ENCODE measurements around the gene ZC3H18. TPM values are rescaled to one million over a fixed set of nuclear protein-coding genes. Genes with fewer than 3 reads are reported as not detected.

Gene ZC3H18
- total and polyA plus RNA-seq, 8 donors: 15.5 to 312 (median 19.0) TPM

GRCh38 chr16:88581033-88581432 is 10.8 kb downstream of the ZC3H18 start:
- DNase-seq: no peak
- H3K4me3 ChIP-seq: no peak overlapping the region
- peaks cover 27 to 85% (median 81%) of the 10 kb centered on the region in 4 donors for H3K36me3 ChIP-seq
- TF ChIP-seq CTCF (IDR thresholded peaks at IDR 0.05) (no peak), POLR2AphosphoS5 (IDR thresholded peaks at IDR 0.05) (no peak), POLR2A (IDR thresholded peaks at IDR 0.05) (no peak), EP300 (IDR thresholded peaks at IDR 0.05) (no peak)
- no peaks in the 10 kb centered on the region for H3K9me3 ChIP-seq
- intact Hi-C loops (cut with DNase I; ENCODE audit: low total_unique reads): no loop called here
- H3K27me3 ChIP-seq: no peaks in the 10 kb centered on the region
- H3K27ac ChIP-seq: no peak overlapping the region
- WGBS, 5 donors: 81 to 92% (median 91%) methylated on average over 4 of the region's 4 CpGs
- peaks cover 0 to 25% (median 2%) of the 10 kb centered on the region in 4 donors for H3K4me1 ChIP-seq

GRCh38 chr16:88582912-88583575 is 12.8 kb downstream of the ZC3H18 start:
- no peak for DNase-seq
- 80 to 88% (median 87%) methylated on average over 14 of the region's 14 CpGs for WGBS, 5 donors
- Histone ChIP-seq H3K4me3 (no peak overlapping the region), H3K4me1 (peaks cover 0 to 25% (median 2%) of the 10 kb centered on the region in 4 donors), H3K36me3 (peaks cover 32 to 85% (median 81%) of the 10 kb centered on the region in 4 donors), H3K27me3 (no peaks in the 10 kb centered on the region), H3K27ac (no peak overlapping the region), H3K9me3 (no peaks in the 10 kb centered on the region)
- TF ChIP-seq POLR2AphosphoS5 (IDR thresholded peaks at IDR 0.05): no peak
- no peak for TF ChIP-seq EP300 (IDR thresholded peaks at IDR 0.05)
- TF ChIP-seq POLR2A (IDR thresholded peaks at IDR 0.05): no peak
- no peak for TF ChIP-seq CTCF (IDR thresholded peaks at IDR 0.05)
- intact Hi-C loops (cut with DNase I; ENCODE audit: low total_unique reads): no loop called here

- H3K4me3 ChIP-seq: no peak overlapping the region
- no peak overlapping the region for H3K27ac ChIP-seq
- intact Hi-C loops (cut with DNase I; ENCODE audit: low total_unique reads): no loop called here
- H3K27me3 ChIP-seq: no peaks in the 10 kb centered on the region
- H3K36me3 ChIP-seq: peaks cover 32 to 85% (median 81%) of the 10 kb centered on the region in 4 donors
- DNase-seq: no peak
- H3K4me1 ChIP-seq: peaks cover 0 to 16% (median 1%) of the 10 kb centered on the region in 4 donors
- WGBS, 5 donors: 77 to 85% (median 83%) methylated on average over 6 of the region's 6 CpGs
- no peaks in the 10 kb centered on the region for H3K9me3 ChIP-seq
- TF ChIP-seq EP300 (IDR thresholded peaks at IDR 0.05) (no peak), POLR2AphosphoS5 (IDR thresholded peaks at IDR 0.05) (no peak), POLR2A (IDR thresholded peaks at IDR 0.05) (no peak), CTCF (IDR thresholded peaks at IDR 0.05) (no peak)
Observed at GRCh38 chr16:88584676-88585075, 14.5 kb downstream of the ZC3H18 start.

- peaks cover 37 to 87% (median 81%) of the 10 kb centered on the region in 4 donors for H3K36me3 ChIP-seq
- H3K4me3 ChIP-seq: no peak overlapping the region
- intact Hi-C loops (cut with DNase I; ENCODE audit: low total_unique reads): no loop called here
- no peaks in the 10 kb centered on the region for H3K27me3 ChIP-seq
- H3K9me3 ChIP-seq: no peaks in the 10 kb centered on the region
- H3K4me1 ChIP-seq: peaks cover 0 to 11% (median 0%) of the 10 kb centered on the region in 4 donors
- TF ChIP-seq POLR2A (IDR thresholded peaks at IDR 0.05) (no peak), EP300 (IDR thresholded peaks at IDR 0.05) (no peak), POLR2AphosphoS5 (IDR thresholded peaks at IDR 0.05) (no peak), CTCF (IDR thresholded peaks at IDR 0.05) (no peak)
- no peak overlapping the region for H3K27ac ChIP-seq
- 70 to 77% (median 74%) methylated on average over 8 of the region's 8 CpGs for WGBS, 5 donors
- DNase-seq: no peak
Observed at GRCh38 chr16:88585269-88585668, 15.1 kb downstream of the ZC3H18 start.

Measured in stomach (tissue), 9 donors.